ENCODE data around the gene TMIGD1. TPM values are rescaled to one million over a fixed set of nuclear protein-coding genes. Genes with fewer than 3 reads are reported as not detected.
A peak's percentile ranks its signal among the peaks of the same experiment; 100 is the strongest.

The TMIGD1 gene
- total RNA-seq, 1 donor from 2014 or later = not detected

GRCh38 chr17:30379303-30379902 lies 45.5 kb upstream of the TMIGD1 start:
- H3K27ac ChIP-seq (ENCODE audit: low read depth, low read length) = peak overlapping the region; percentile 62
- Mint-ChIP-seq H3K27me3 (ENCODE audit: low read depth, unreplicated experiment) (no peaks in the 10 kb centered on the region), H3K4me3 (ENCODE audit: unreplicated experiment) (peak overlapping the region; percentile 86), H3K4me1 (ENCODE audit: low read depth, unreplicated experiment) (peaks cover 34% of the 10 kb centered on the region), H3K27ac (ENCODE audit: unreplicated experiment) (no peak overlapping the region), H3K9me3 (ENCODE audit: unreplicated experiment) (no peaks in the 10 kb centered on the region), H3K36me3 (ENCODE audit: low read depth, unreplicated experiment) (no peaks in the 10 kb centered on the region)
- peak overlapping the region; percentile 84 for H2AFZ ChIP-seq (ENCODE audit: low read depth, low read length)
- peaks cover 17% of the 10 kb centered on the region for H3K4me1 ChIP-seq (ENCODE audit: insufficient read depth, low read length)
- FAIRE-seq (no peak), DNase-seq (ENCODE audit: low read depth) (no peak)
- no peaks in the 10 kb centered on the region for H3K36me3 ChIP-seq (ENCODE audit: insufficient read depth, low read length)
- H3K9ac ChIP-seq (ENCODE audit: low read length) = peak overlapping the region; percentile 82
- peak overlapping the region; percentile 98 for H3K4me2 ChIP-seq (ENCODE audit: low read length)
- H3K4me3 ChIP-seq (ENCODE audit: insufficient read depth, low read depth, low read length) = peak overlapping the region; percentile 68
- peaks cover 31% of the 10 kb centered on the region for H4K20me1 ChIP-seq (ENCODE audit: insufficient read depth, low read length)
- no peak for TF ChIP-seq CTCF (IDR thresholded peaks at IDR 0.05; ENCODE audit: insufficient read depth, low read depth, low read length)
- no peak for TF ChIP-seq EZH2 (IDR thresholded peaks at IDR 0.05; ENCODE audit: insufficient read depth, low read length)
- no peaks in the 10 kb centered on the region for H3K27me3 ChIP-seq (ENCODE audit: insufficient read depth, low read length)
- H3K79me2 ChIP-seq (ENCODE audit: insufficient read depth, low read length) = peaks cover 41% of the 10 kb centered on the region
- no peaks in the 10 kb centered on the region for H3K9me3 ChIP-seq (ENCODE audit: insufficient read depth, low read depth, low read length)

GRCh38 chr17:30378825-30379302 lies 45.0 kb upstream of the TMIGD1 start, which contains the start of gene CPD:
TSS of gene CPD (plus strand) at chr17:30378927. CDS start at chr17:30378981, 54 bp downstream.
- H3K4me1 Mint-ChIP-seq (ENCODE audit: low read depth, unreplicated experiment) = peaks cover 34% of the 10 kb centered on the region
- Histone ChIP-seq H3K79me2 (ENCODE audit: insufficient read depth, low read length) (peaks cover 41% of the 10 kb centered on the region), H4K20me1 (ENCODE audit: insufficient read depth, low read length) (peaks cover 31% of the 10 kb centered on the region), H3K9me3 (ENCODE audit: insufficient read depth, low read depth, low read length) (no peaks in the 10 kb centered on the region), H3K27me3 (ENCODE audit: insufficient read depth, low read length) (no peaks in the 10 kb centered on the region), H3K9ac (ENCODE audit: low read length) (peak within 1 kb of the TSS; percentile 82), H3K4me3 (ENCODE audit: insufficient read depth, low read depth, low read length) (peak within 1 kb of the TSS; percentile 68), H3K4me2 (ENCODE audit: low read length) (peak within 1 kb of the TSS; percentile 98), H2AFZ (ENCODE audit: low read depth, low read length) (peak within 1 kb of the TSS; percentile 91), H3K4me1 (ENCODE audit: insufficient read depth, low read length) (peaks cover 17% of the 10 kb centered on the region), H3K27ac (ENCODE audit: low read depth, low read length) (peak within 1 kb of the TSS; percentile 62), H3K36me3 (ENCODE audit: insufficient read depth, low read length) (no peaks in the 10 kb centered on the region)
- H3K27ac Mint-ChIP-seq (ENCODE audit: unreplicated experiment) = peak within 1 kb of the TSS; percentile 34
- DNase-seq (ENCODE audit: low read depth) (peak; percentile 76), FAIRE-seq (no peak)
- peak within 1 kb of the TSS; percentile 90 for H3K4me3 Mint-ChIP-seq (ENCODE audit: unreplicated experiment)
- H3K9me3 Mint-ChIP-seq (ENCODE audit: unreplicated experiment) = no peaks in the 10 kb centered on the region
- no peaks in the 10 kb centered on the region for H3K27me3 Mint-ChIP-seq (ENCODE audit: low read depth, unreplicated experiment)
- no peaks in the 10 kb centered on the region for H3K36me3 Mint-ChIP-seq (ENCODE audit: low read depth, unreplicated experiment)
- no peak for TF ChIP-seq CTCF (IDR thresholded peaks at IDR 0.05; ENCODE audit: insufficient read depth, low read depth, low read length)
- no peak for TF ChIP-seq EZH2 (IDR thresholded peaks at IDR 0.05; ENCODE audit: insufficient read depth, low read length)
